H1 (cell line): Measurements from ENCODE around the gene ZNF398. TPM values are rescaled to one million over a fixed set of nuclear protein-coding genes. Genes with fewer than 3 reads are reported as not detected.

Experiments
- CTCF ChIA-PET: fragments of 300-600 bp; sonication (Branson Sonifier 250); formaldehyde crosslinking; loops from one replicate; lab custom pipeline; 2021; ENCODE audit not compliant: partially characterized antibody; lab: Charles Lee
- POLR2A ChIA-PET: fragments of 300-600 bp; sonication (Branson Sonifier 250); formaldehyde crosslinking; loops from one replicate; lab custom pipeline; 2021; ENCODE audit warnings: inconsistent platforms; ENCODE audit not compliant: partially characterized antibody; lab: Charles Lee
- DNase-seq, 2 experiments: peaks; one replicate each; pipeline versions ENCODE4 v3.0.0 to v3.0.0-alpha.2; 2010 to 2022; ENCODE audit warnings: low spot score in 2 of 2, low read depth in 1 of 2, mixed read lengths in 1 of 2
- FAIRE-seq: peaks from 2 replicates; lab custom pipeline; 2011; peaks lifted over from hg19 to GRCh38; lab: Jason Lieb, UNC
- H2AFZ ChIP-seq: 2 replicates; pipeline ENCODE4 v1.8.1; 2012; ENCODE audit warnings: low read length, inconsistent platforms
- H2AK5ac ChIP-seq: 2 replicates; pipeline ENCODE4 v1.6.1; 2013; ENCODE audit warnings: low read depth, low read length
- H2BK120ac ChIP-seq: replicated peaks from 2 replicates; pipeline ENCODE3; 2013; ENCODE audit warnings: low read depth, low read length, inconsistent platforms
- H2BK12ac ChIP-seq: 2 replicates; pipeline ENCODE4 v1.6.1; 2013; ENCODE audit warnings: low read depth, low read length
- H2BK15ac ChIP-seq: 2 replicates; pipeline ENCODE4 v1.6.1; 2013; ENCODE audit warnings: low read length
- H2BK20ac ChIP-seq: 2 replicates; pipeline ENCODE4 v1.6.1; 2013; ENCODE audit warnings: low read length
- H2BK5ac ChIP-seq: 2 replicates; pipeline ENCODE4 v1.6.1; 2013; ENCODE audit warnings: low read depth, low read length
- H3K14ac ChIP-seq: 2 replicates; pipeline ENCODE4 v1.6.1; 2013; ENCODE audit warnings: inconsistent platforms; ENCODE audit not compliant: insufficient read length
- H3K18ac ChIP-seq: 2 replicates; pipeline ENCODE4 v1.6.1; 2013; ENCODE audit warnings: low read length; ENCODE audit errors: extremely low read depth
- H3K23ac ChIP-seq: 2 replicates; pipeline ENCODE4 v1.6.1; 2013; ENCODE audit warnings: inconsistent platforms; ENCODE audit not compliant: insufficient read length
- H3K23me2 ChIP-seq: 2 replicates; pipeline ENCODE4 v1.6.1; 2013; ENCODE audit warnings: low read depth, low read length
- H3K27ac ChIP-seq: 2 replicates; pipeline ENCODE4 v1.6.1; 2011; ENCODE audit warnings: low read depth, low read length, inconsistent platforms
- H3K27me3 ChIP-seq, 4 experiments: replicated peaks in 1 of 4; 1 replicate in 1 of 4; 2 replicates in 3 of 4; pipeline versions ENCODE4 v1.6.1 to v1.8.1; 2011 to 2013; ENCODE audit warnings: low read length in 3 of 4, mild to moderate bottlenecking in 3 of 4, inconsistent platforms in 2 of 4, mixed read lengths in 2 of 4, moderate library complexity in 1 of 4; ENCODE audit not compliant: control insufficient read depth in 3 of 4, insufficient read depth in 3 of 4; ENCODE audit errors: extremely low read depth in 1 of 4
- H3K36me3 ChIP-seq, 4 experiments: 2 replicates each; pipeline versions ENCODE4 v1.6.1 to v1.8.1; 2011 to 2013; ENCODE audit warnings: mild to moderate bottlenecking in 4 of 4, low read length in 3 of 4, moderate library complexity in 2 of 4, control low read depth in 1 of 4, inconsistent platforms in 1 of 4; ENCODE audit not compliant: insufficient read depth in 4 of 4, control insufficient read depth in 2 of 4
- H3K4ac ChIP-seq: replicated peaks from 2 replicates; pipeline ENCODE3; 2013; ENCODE audit warnings: low read length, low read depth, mixed read lengths, inconsistent platforms; ENCODE audit not compliant: insufficient read length
- H3K4me1 ChIP-seq, 4 experiments: replicated peaks in 1 of 4; 1 replicate in 1 of 4; 2 replicates in 3 of 4; pipeline versions ENCODE4 v1.6.1 to v1.8.1; 2011 to 2013; ENCODE audit warnings: low read length in 3 of 4, inconsistent platforms in 2 of 4, mixed read lengths in 1 of 4; ENCODE audit not compliant: insufficient read depth in 4 of 4, control insufficient read depth in 3 of 4
- H3K4me2 ChIP-seq, 2 experiments: 2 replicates each; pipeline versions ENCODE4 v1.6.1 to v1.8.1; 2011 to 2013; ENCODE audit warnings: low read depth in 2 of 2, low read length in 2 of 2, control low read depth in 1 of 2, inconsistent platforms in 1 of 2, mild to moderate bottlenecking in 1 of 2; ENCODE audit not compliant: insufficient read depth in 1 of 2
- H3K4me3 ChIP-seq, 4 experiments: fragments of 200-600, 300-600 bp in 1 of 4; sonication (generic), shearing (Covaris generic), sonication (Bioruptor Twin) in 1 of 4; 2 replicates each; pipeline versions ENCODE4 v1.5.1 to v1.8.1; 2011 to 2016; ENCODE audit warnings: low read length in 4 of 4, low read depth in 3 of 4, control low read depth in 2 of 4, inconsistent platforms in 2 of 4, mild to moderate bottlenecking in 2 of 4, mixed read lengths in 1 of 4, moderate library complexity in 1 of 4; ENCODE audit not compliant: insufficient read depth in 2 of 4; ENCODE audit errors: extremely low read depth in 1 of 4
- H3K56ac ChIP-seq: replicated peaks from 2 replicates; pipeline ENCODE3; 2013; ENCODE audit warnings: low read depth, mild to moderate bottlenecking, mixed read lengths, low read length, inconsistent platforms; ENCODE audit not compliant: insufficient read length
- H3K79me1 ChIP-seq: 2 replicates; pipeline ENCODE4 v1.6.1; 2013; ENCODE audit warnings: low read depth, low read length, control low read depth
- H3K79me2 ChIP-seq, 2 experiments: 2 replicates each; pipeline versions ENCODE4 v1.6.1 to v1.8.1; 2012 to 2013; ENCODE audit warnings: low read length in 2 of 2, mild to moderate bottlenecking in 2 of 2, inconsistent platforms in 1 of 2; ENCODE audit not compliant: insufficient read depth in 2 of 2, control insufficient read depth in 1 of 2
- H3K9ac ChIP-seq, 4 experiments: replicated peaks in 1 of 4; 1 replicate in 1 of 4; 2 replicates in 3 of 4; pipeline versions ENCODE4 v1.6.1 to v1.8.1; 2011 to 2013; ENCODE audit warnings: low read depth in 3 of 4, low read length in 3 of 4, control low read depth in 2 of 4, mild to moderate bottlenecking in 2 of 4, moderate library complexity in 2 of 4, inconsistent platforms in 1 of 4; ENCODE audit errors: extremely low read depth in 1 of 4
- H3K9me3 ChIP-seq, 2 experiments: 2 replicates each; pipeline versions ENCODE4 v1.6.1 to v1.8.1; 2012 to 2013; ENCODE audit warnings: mild to moderate bottlenecking in 2 of 2, moderate library complexity in 2 of 2, control low read depth in 1 of 2, inconsistent platforms in 1 of 2, low read depth in 1 of 2, low read length in 1 of 2, mixed read lengths in 1 of 2; ENCODE audit not compliant: insufficient read depth in 2 of 2
- H4K20me1 ChIP-seq, 2 experiments: replicated peaks in 1 of 2; 2 replicates each; pipeline versions ENCODE3 to v1.8.1; 2011 to 2013; ENCODE audit warnings: inconsistent platforms in 2 of 2, low read length in 2 of 2, mild to moderate bottlenecking in 1 of 2; ENCODE audit not compliant: insufficient read depth in 2 of 2, control insufficient read depth in 1 of 2
- H4K5ac ChIP-seq: 2 replicates; pipeline ENCODE4 v1.6.1; 2013; ENCODE audit warnings: low read length, low read depth, mixed read lengths, inconsistent platforms; ENCODE audit not compliant: insufficient read length
- H4K8ac ChIP-seq: 2 replicates; pipeline ENCODE4 v1.8.0; 2013; ENCODE audit warnings: mild to moderate bottlenecking, moderate library complexity, low read length, inconsistent platforms; ENCODE audit not compliant: insufficient read depth; ENCODE audit errors: extremely low read depth
- H4K91ac ChIP-seq: replicated peaks from 2 replicates; pipeline ENCODE3; 2013; ENCODE audit warnings: low read length, mixed read lengths, inconsistent platforms; ENCODE audit not compliant: insufficient read length
- RAD21 ChIP-seq, 2 experiments: IDR thresholded peaks in 1 of 2; conservative IDR thresholded peaks in 1 of 2; 2 replicates each; pipeline ENCODE4 v1.6.1; 2011; ENCODE audit warnings: low read depth in 2 of 2, low read length in 2 of 2, improper control_type of control experiment in 1 of 2, inconsistent platforms in 1 of 2, mild to moderate bottlenecking in 1 of 2, moderate library complexity in 1 of 2
- SIN3A ChIP-seq, 2 experiments: IDR thresholded peaks in 1 of 2; conservative IDR thresholded peaks in 1 of 2; 2 replicates each; pipeline ENCODE4 v1.6.1; 2011 to 2012; ENCODE audit warnings: low read length in 2 of 2, improper control_type of control experiment in 1 of 2, low read depth in 1 of 2, mild to moderate bottlenecking in 1 of 2
- TAF7 ChIP-seq: optimal IDR thresholded peaks from 2 replicates; pipeline ENCODE3; 2011; ENCODE audit warnings: low read depth, mild to moderate bottlenecking, inconsistent platforms, low read length, moderate library complexity, borderline replicate concordance
- WGBS, 2 experiments: shearing (Covaris generic) in 1 of 2; methylation state at CpG; one replicate each; pipeline versions ENCODE4 v1.1.6 to v1.1.7; 2013 to 2015; ENCODE audit warnings: low lambda C conversion rate in 2 of 2, mixed read lengths in 2 of 2, inconsistent platforms in 1 of 2, low coverage in 1 of 2, missing lambda C conversion rate in 1 of 2; ENCODE audit not compliant: insufficient replicate concordance in 2 of 2, insufficient coverage in 1 of 2, insufficient read length in 1 of 2; ENCODE audit errors: extremely low coverage in 1 of 2, missing lambda C conversion rate in 1 of 2; 5-methylcytosine and 5-hydroxymethylcytosine counted together
- long read RNA-seq, 2 experiments: library from RNA in 1 of 2; library from capped mRNA in 1 of 2; stranded (forward); transcript quantifications; one replicate each; pipeline ENCODE4 v2.0.0, GENCODE V29; 2021; ENCODE audit warnings: inconsistent platforms in 1 of 2
- polyA minus RNA-seq, 3 experiments: library from RNA; depleted of rRNA, polyadenylated mRNA; stranded (reverse); fragments of >200 nt; gene quantifications; 1 replicate in 2 of 3; 2 replicates in 1 of 3; pipeline ENCODE4 v1.2.3, GENCODE V29; 2011
- polyA plus RNA-seq, 7 experiments: library from polyadenylated mRNA; depleted of rRNA in 3 of 7; stranded (reverse) in 5 of 7; unstranded in 2 of 7; fragments of >200 nt in 5 of 7; fragments of 200-250 nt in 2 of 7; gene quantifications; 1 replicate in 5 of 7; 2 replicates in 1 of 7; 4 replicates in 1 of 7; pipeline versions ENCODE4 v1.2.1 to v1.2.3, GENCODE V29; 2011 to 2013; ENCODE audit warnings: missing spikeins in 2 of 7, mixed read lengths in 2 of 7
- total RNA-seq: library from RNA; stranded (reverse); fragmentation: NEBNext Ultra II Directional; extraction: Animal tissue kit (Norgen Biotek cat#: 25700); gene quantifications from 2 replicates; pipeline ENCODE4 v1.2.1, GENCODE V29; 2021

The ZNF398 gene, protein sequence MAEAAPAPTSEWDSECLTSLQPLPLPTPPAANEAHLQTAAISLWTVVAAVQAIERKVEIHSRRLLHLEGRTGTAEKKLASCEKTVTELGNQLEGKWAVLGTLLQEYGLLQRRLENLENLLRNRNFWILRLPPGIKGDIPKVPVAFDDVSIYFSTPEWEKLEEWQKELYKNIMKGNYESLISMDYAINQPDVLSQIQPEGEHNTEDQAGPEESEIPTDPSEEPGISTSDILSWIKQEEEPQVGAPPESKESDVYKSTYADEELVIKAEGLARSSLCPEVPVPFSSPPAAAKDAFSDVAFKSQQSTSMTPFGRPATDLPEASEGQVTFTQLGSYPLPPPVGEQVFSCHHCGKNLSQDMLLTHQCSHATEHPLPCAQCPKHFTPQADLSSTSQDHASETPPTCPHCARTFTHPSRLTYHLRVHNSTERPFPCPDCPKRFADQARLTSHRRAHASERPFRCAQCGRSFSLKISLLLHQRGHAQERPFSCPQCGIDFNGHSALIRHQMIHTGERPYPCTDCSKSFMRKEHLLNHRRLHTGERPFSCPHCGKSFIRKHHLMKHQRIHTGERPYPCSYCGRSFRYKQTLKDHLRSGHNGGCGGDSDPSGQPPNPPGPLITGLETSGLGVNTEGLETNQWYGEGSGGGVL
- total RNA-seq = 62.2 and 63.5 TPM in 2 replicates
- polyA plus RNA-seq (2011; rRNA removed) = 52.7 and 58.9 TPM in 2 replicates
- polyA plus RNA-seq (2011; cell fraction: cytosol; rRNA removed) = 23.2 TPM
- polyA plus RNA-seq (2011; cell fraction: nucleus; rRNA removed) = 59.5 TPM
- 26.3 to 32.8 TPM (median 30.3 TPM) in 4 replicates for polyA plus RNA-seq (2012, experiment 1 of 2)
- polyA plus RNA-seq (2012, experiment 2 of 2) = 6.2 TPM
- polyA plus RNA-seq (2013, experiment 1 of 2) = 35.1 TPM
- polyA plus RNA-seq (2013, experiment 2 of 2) = 35.0 TPM
- 128 and 158 TPM in 2 replicates for polyA minus RNA-seq (2011; rRNA and poly(A)+ RNA removed)
- 46.4 TPM for polyA minus RNA-seq (2011; cell fraction: cytosol; rRNA and poly(A)+ RNA removed)
- 93.4 TPM for polyA minus RNA-seq (2011; cell fraction: nucleus; rRNA and poly(A)+ RNA removed)
- long read RNA-seq, experiment 1, transcript ZNF398-202 (6 exons, 2,860 nt) = major isoform, 8 of 44 reads
- long read RNA-seq, experiment 1, partial matches to known transcripts = 33 of 44 reads
- long read RNA-seq, experiment 1, other reads (novel, unspliced or antisense) = 3 of 44 reads
- long read RNA-seq, experiment 2 = 0 reads

GRCh38 chr7:149147072-149147751 lies at the start of gene ZNF398:
TSS of gene ZNF398 (plus strand) at chr7:149147453. CDS start at chr7:149147743, 290 bp downstream.
- no peak within 1 kb of the TSS for H3K14ac ChIP-seq
- peak within 1 kb of the TSS; percentile 98 for H4K5ac ChIP-seq
- H3K4me1 ChIP-seq = peaks cover 17 to 31% (median 23%) of the 10 kb centered on the region in 4 experiments; a peak in 6 of 7 replicates
- peaks cover 2 to 7% of the 10 kb centered on the region in 2 experiments for H4K20me1 ChIP-seq
- peak within 1 kb of the TSS; percentile 96 for H3K18ac ChIP-seq
- H2BK20ac ChIP-seq = peak within 1 kb of the TSS; percentile 74; the same call in 1 of the 2 replicates
- H3K27me3 ChIP-seq = no peaks in the 10 kb centered on the region
- CTCF ChIA-PET = interaction anchor here (0.8 to 7.2 kb wide), 18 partner anchors 9 to 291 kb away, joined by 3 to 84 read pairs (median 4); partner anchors contain the start of gene ZNF425
- peak within 1 kb of the TSS; percentile 92 for H2BK120ac ChIP-seq
- no peak within 1 kb of the TSS for H2BK15ac ChIP-seq
- peak within 1 kb of the TSS; percentile 96 for H2AK5ac ChIP-seq
- 4% methylated on average over 47 of the region's 79 CpGs; no CpG with 5 or more reads in 1 of the 2 experiments for WGBS, 2 experiments
- H4K8ac ChIP-seq = peak within 1 kb of the TSS; percentile 92
- H3K9ac ChIP-seq = peak within 1 kb of the TSS; percentile 78 to 97 (median 90)
- no peaks in the 10 kb centered on the region; a peak in 1 of 8 replicates for H3K36me3 ChIP-seq
- H2BK5ac ChIP-seq = peak within 1 kb of the TSS; percentile 95
- H3K23me2 ChIP-seq = peaks cover 4% of the 10 kb centered on the region; the same call in 1 of the 2 replicates
- peak within 1 kb of the TSS; percentile 81 to 97 for H3K4me2 ChIP-seq
- no peak for FAIRE-seq
- H3K56ac ChIP-seq = peak within 1 kb of the TSS; percentile 90
- no peak within 1 kb of the TSS for H3K23ac ChIP-seq
- H3K79me2 ChIP-seq = peaks cover 33 to 54% of the 10 kb centered on the region in 2 experiments
- peak within 1 kb of the TSS; percentile 80 to 91 (median 89) for H3K4me3 ChIP-seq
- H4K91ac ChIP-seq = peak within 1 kb of the TSS; percentile 100
- no peak within 1 kb of the TSS for H2AFZ ChIP-seq
- H3K27ac ChIP-seq = peak within 1 kb of the TSS; percentile 92
- H3K4ac ChIP-seq = peak within 1 kb of the TSS; percentile 100
- H2BK12ac ChIP-seq = peak within 1 kb of the TSS; percentile 78
- no peaks in the 10 kb centered on the region for H3K9me3 ChIP-seq
- H3K79me1 ChIP-seq = no peaks in the 10 kb centered on the region
- POLR2A ChIA-PET = interaction anchor here (0.5 to 9.2 kb wide), 22 partner anchors 8 to 314 kb away, joined by 3 to 142 read pairs (median 6); partner anchors contain the start of genes ZNF282 and ZNF425
- DNase-seq = peak in 1 of 2 experiments; percentile 83
- peak; percentile 88 to 89; a peak in 3 of 4 replicates for TF ChIP-seq SIN3A (conservative IDR thresholded peaks at IDR 0.05 in 1 of 2, IDR thresholded peaks at IDR 0.05 in 1 of 2; ENCODE audit: low read depth in 1 of 2, low read length in 2 of 2)
- peak; percentile 70 for TF ChIP-seq TAF7
- TF ChIP-seq RAD21 (IDR thresholded peaks at IDR 0.05 in 1 of 2, conservative IDR thresholded peaks at IDR 0.05 in 1 of 2; ENCODE audit: low read depth in 2 of 2, low read length in 2 of 2) = peak in 1 of 2 experiments; percentile 25; a peak in 2 of 4 replicates
